ENCODE measurements around the gene ANXA6.

The ANXA6 gene

DNA sequence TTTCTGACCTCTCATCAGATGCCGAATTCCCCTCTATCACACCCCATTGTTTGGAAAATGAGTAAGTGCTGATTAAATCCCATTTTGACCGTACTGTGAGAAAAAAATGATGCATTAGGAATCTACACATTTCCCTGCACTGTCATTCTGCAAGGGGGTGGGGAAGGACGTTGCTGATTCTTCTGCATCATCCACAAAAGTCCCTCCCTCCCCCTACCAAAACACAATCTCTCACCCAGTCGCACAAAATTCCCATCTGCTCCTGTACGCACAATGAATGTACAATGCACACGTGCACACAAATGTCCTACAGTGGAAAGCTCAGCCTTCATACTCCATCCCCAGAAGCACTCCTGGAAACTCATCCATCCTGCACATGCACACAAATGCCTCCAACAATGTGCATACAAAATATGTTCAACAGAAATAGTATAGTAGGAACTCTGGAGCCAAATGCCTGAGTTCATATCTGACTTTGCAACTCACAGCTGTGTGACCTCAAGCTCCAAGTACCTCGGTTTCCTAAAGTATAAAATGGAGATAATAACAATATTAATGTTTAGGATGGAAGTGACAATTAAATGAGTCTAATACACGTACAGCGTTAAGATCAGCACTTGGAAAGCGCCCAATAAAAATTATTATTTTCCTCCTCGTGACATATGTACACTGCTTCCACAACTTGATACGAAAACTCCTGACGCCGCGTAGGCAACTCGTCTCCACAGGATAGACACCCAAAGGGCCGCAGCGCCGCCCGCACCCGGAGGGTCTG lies 77.6 kb downstream of the ANXA6 start:
- no peak for DNase-seq

DNA sequence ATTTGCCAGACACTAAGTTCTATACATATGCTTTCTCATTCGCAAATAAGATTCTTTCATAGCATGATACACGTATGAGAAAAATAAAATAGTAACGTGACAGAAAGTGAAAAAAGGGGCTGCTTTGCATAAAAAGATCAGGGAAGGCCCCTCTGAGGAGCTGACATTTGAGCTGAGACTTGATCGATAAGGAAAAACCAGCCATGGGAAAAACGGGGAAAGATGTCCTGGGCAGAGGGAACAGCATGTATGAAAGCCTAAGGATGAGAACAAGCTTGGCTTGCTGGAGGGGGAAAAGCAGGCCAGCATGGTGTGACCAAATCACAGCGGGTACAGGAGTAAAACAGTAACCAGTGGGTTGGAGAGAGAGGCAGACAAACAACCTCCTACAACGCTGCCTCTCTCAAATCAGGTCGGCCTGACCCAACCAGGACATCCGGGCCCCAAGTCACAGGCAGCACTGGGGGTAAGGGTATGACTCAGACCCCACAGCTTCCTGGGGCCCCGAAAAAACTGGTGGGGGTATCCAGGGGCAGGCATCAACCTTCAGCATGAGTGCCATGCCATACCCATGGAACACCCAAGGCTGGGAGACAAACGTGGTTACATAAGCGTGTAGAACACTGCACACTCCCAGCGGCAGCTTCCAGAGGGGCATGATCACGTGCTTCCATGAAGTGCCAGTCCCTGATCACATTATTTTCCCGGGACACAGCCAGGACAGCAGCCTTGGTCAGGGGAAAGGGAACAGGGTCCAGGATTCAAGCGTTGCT lies 78.9 kb downstream of the ANXA6 start:
- peak; percentile 66 for DNase-seq

DNA sequence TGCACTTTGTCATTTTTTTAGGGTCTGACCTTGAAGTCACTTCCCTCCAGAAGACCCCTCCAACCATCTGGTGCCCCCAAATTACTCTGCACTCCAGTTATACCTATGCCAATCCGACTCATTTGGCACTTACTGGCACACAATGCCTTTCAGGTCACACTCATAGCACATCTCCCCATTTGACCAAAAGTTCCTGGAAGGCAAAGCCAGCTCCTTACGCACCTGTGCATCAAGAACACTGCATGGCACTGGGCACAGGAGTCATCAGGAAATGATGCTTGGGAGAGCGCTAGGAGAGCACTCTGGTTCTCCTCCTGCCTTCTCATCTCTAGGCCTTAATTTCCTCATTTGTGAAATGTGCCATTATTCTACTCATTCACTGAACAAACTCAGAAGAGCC lies 79.6 kb downstream of the ANXA6 start:
- DNase-seq = no peak

DNA sequence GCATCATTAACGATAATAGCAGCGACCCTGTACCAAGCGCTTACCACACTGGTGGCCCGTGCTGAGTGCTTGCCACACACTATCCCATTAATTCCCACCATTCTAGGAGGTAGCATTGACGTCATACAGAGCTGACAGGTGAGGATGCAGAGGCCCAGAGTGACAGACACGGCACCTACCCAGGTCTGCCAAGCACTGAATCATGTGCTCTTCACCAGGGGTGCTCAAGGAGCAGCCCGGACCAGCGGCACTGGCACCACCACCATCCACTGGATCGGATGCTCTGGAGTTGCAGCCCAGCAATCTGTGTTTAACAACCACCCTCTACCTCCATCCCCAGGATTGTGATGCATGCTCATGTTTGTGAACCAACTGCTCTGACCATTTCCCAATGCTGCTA lies 80.2 kb downstream of the ANXA6 start:
- DNase-seq = no peak

DNA sequence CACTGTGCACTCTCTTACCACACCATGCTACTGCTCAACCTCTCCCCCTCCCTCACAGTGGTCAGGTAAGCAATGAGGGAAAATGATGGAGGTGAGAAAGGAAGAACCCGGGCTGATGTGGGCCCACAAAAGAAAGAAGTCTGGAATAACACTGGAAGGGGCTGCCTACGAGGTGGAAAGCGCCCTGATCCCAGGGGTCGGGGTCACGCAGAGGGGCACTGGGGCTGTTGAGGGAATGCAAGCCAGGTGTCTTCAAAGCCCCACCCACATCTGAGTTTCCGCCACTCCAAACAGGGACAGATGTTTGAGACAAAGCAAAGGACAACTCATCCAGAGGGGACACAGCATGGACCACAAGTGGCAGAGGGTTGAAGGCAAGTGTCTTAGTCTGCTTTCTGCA lies 81.0 kb downstream of the ANXA6 start:
- no peak for DNase-seq

DNA sequence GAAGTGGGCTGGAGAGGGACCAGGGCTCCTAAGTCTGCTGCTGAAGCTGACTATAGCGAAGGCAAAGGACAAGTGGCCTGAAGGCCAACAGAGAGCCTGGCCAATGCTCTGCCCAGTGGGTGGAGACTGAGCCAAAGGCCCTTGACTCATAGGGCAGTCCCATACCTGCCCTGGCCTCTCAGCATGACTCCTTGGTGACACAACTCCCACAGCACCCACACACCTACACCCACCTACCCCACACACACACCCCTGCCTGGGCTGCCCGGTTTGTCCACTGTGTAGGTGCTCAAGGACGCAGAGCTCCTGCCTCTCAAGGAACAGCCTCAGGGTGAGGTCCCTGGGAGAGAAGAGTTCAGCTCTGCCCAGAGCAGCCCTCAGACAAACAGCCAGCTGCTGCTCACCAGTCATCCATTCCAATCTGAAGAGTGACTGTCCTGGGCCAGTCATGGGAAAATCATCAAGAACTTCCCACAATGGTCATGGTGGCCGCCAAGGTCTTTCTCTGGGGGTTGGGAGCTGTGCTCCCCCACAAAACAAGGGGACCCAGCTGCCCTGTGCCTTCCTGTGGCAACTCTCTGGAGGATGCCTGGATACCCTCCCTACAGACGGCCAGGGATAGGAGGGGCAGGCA lies 81.8 kb downstream of the ANXA6 start:
- DNase-seq = no peak

DNA sequence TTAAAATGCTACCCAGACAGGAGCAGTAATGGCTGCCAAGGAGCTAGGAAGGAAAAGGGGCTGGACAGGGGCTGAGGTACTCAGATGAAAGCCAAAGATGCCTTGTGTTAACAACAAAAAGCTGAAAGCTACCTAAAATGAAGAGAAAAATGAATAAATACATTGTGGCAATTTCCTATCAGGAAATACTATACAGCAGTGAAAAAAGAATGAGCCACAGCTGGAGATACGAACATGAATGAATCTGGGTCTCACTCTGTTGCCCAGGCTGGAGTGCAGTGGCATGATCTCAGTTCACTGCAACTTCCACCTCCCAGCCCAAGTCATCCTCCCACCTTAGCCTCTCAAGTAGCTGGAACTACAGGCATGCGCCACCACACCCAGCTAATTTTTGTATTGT lies 83.0 kb downstream of the ANXA6 start:
- no peak for DNase-seq

DNA sequence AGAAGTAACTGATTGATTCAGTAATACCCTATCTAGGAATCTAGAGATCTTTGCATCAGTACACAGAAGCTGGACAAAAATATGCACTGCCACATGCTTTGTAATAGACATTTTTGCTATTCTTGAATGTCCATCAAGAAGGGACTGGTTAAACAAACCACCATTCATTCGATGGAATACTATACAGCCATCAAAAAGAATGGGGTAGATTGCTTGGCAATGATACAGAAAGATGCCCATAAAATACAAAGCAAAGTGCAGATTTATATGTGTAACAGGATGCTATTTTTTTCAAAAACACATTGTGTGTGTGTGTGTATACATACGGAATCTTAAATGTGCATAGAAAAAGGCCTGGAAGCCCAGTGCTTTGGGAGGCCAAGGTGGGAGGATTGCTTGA lies 84.3 kb downstream of the ANXA6 start:
- DNase-seq = no peak

DNA sequence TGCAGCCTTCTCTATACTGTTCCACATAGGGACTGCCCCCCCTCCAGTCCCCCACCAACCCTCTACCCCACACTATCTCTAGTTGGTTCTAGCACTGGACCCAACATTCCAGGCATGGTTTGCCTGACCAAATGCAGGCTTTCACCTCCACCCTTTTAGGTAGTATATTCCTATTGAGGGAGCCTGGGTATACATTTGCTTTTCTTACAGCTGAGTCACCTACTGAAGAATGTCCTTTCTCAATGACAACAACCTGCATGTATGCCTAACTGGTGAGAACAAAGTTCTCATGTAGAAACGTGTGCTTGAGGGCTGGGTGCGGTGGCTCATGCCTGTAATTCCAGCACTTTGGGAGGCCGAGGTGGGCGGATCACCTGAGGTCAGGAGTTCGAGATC lies 85.0 kb downstream of the ANXA6 start:
- DNase-seq = no peak

DNA sequence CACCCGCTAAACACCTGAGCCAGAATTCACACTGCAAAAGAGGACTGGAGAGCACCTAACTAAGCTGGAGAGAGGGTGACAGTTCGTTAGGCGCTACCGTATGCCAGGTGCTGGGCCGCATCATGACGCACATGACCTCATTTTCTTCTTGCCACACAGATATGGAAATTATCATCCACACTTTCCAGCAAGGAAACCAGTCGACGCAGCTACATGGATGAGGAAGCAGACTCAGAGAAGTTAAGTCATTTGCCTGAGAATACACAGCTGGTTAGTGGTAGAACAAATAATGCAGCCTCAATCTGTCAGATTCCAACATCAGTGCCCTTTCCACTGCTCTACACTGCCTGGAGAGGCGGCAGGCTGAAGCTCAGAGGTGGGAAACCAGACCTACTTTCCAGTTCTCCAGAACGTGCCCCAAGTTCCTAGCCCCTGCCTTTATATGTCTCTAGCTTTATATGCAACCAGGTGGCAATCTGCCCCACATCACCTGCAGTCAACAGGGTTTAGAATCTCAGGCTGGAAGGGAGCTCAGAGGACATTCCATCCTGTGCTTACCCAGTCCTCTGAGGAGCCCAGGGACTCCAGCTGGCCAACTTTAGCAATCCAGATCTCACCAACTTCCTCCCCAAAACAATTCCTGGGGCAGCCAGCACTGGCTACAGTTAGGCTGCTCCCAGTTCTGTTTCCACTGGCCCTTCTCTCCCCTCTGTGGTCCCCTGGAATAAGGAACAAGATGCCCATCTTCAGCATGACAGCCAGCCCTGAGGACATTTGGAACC lies 85.5 kb downstream of the ANXA6 start:
- DNase-seq = no peak

DNA sequence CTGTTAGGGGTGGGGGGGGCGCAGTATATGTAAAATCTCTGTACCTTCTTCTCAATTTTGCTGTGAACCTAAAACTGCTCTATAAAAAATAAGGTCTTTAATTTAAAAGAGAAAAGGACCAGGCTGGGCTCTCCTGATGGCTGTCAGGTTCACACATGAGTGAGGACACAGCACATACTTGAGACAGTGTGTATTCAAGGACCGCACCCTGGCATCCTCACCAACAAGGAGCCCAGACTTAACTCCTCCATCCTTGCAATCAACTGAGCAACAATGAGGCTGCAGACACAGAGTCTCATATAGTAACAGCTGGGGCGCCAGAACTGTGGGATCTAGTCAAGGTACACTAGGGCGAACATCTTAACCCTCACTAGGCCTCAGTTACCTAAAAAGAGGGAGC lies 86.6 kb downstream of the ANXA6 start:
- DNase-seq = no peak

DNA sequence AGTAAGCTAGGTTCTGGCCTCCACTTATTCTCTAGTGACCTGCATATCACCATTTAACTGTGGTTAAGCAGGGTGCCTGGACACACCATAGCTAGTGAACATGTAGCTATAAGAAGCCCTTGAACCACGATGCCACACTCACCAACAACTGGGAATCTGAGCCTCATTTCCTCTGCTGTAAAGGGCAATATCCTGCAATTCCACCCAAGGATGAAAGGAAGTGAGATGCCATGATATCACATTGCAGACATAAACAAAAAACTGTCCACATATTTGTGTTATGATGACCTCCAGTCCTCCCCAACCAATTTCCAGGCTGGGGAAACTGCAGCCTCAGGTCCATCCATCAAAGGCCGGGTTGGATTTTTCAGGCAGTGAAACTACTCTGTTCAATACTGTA lies 87.1 kb downstream of the ANXA6 start:
- no peak for DNase-seq

DNA sequence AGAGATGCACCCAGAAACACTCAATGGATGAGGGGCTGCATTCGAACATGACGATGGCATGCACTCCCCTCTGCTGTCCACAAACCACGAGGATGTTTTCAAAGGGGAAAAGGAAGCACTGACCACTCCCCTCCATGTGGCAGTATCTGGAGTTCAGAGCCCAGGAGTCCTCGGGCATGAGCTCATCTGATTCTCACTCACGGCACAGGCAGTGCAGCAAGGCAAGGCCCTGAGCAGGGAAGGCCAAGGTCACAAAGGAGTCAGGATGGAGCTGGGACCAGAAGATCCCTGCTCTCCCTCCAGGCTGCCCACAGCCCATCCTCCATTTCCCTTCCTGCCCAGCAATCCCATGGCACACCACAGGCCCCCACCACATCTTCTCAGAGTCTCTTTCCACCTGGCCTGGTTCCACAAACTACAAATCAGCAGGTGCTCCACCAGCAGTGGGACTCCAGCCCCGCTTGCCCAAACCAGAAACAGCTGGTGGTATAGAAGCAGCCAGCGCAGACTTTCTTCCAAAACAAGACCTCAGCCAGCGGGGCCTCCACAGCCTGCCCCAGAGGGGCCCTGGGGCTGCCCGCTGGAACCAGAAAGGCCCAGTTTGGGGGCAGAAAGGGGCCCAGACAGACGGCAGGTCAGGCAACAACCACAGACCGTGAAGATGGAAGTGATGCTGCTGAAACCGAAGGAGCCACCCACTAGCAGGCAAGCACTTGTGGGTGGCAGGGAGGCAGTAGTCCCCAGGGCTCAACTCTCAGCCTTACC lies 89.0 kb downstream of the ANXA6 start:
- no peak for DNase-seq

DNA sequence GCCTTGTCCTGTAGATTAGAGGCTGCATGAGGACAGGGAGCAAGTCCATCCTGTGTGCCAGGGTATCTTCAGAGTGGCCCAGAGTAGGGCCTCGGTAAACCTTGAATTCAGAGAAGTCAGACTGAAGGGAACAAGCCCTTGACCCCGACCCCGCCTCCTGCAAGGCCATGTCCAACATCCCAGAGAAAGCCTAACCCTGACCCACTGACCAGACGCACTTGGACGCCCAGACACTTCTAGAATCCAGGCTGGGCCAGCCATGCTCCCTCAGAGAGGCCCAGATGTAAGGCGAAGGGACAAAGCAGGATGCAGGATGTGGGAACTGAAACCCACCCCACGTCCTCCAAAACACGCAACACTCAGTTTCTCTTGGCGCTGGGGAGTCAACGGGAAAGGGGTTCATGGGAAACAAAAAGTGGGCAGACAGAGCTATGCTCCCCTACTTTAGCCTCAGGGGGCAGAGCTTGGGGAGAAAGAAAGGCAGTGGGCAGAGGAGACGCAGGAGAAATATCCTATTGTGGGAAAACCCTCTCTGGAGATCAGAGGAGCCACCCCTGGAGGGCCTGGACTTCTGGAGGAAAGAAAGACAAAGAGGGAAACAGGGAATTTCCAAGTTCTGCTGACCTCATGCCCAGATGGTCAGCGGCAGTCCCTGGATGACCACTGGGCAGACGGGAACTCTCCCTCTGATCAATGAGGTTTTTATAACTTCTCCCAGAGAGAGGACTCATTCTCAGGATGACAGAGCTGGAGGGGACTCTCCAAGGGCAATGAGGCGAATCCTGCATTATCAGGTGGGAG lies 89.7 kb downstream of the ANXA6 start:
- no peak for DNase-seq

DNA sequence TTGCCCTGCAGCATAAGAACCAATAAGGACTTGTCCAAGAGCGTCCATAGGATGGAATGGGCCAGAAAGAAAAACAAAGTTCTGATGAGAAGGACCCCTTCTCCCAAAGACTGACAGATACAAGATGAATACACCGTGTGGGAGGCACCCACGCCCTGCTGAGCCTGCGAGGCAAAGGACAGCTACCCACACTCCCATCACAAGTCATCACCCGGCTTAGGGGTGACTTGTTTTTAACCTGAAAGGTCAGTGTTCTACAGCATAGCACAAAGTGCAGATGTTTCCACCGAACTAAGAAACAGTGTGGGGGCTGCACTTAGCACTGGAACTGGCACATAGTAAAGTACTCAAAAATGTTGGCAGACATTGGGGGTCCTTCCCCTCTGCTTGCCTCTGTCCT lies 90.7 kb downstream of the ANXA6 start:
- no peak for DNase-seq

DNA sequence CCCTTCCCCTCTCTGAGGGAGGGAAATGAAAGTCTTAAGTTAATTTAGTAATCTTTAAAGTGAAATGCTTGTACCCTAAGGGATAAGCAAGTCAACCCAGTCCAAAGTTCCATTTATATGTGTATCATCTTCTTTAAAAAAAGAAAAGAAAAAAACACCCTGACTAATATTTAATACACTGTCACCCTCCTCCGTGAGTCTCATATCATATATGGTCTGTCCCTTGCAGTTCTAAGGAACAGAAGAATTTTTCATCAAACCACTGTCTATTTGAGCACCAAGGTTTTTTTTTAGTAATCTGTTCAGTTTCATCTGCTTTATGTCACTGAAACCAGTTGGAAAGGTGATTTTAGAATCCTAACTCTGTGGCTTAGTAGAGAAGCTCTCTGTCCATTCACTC lies 92.0 kb downstream of the ANXA6 start:
- no peak for DNase-seq

DNA sequence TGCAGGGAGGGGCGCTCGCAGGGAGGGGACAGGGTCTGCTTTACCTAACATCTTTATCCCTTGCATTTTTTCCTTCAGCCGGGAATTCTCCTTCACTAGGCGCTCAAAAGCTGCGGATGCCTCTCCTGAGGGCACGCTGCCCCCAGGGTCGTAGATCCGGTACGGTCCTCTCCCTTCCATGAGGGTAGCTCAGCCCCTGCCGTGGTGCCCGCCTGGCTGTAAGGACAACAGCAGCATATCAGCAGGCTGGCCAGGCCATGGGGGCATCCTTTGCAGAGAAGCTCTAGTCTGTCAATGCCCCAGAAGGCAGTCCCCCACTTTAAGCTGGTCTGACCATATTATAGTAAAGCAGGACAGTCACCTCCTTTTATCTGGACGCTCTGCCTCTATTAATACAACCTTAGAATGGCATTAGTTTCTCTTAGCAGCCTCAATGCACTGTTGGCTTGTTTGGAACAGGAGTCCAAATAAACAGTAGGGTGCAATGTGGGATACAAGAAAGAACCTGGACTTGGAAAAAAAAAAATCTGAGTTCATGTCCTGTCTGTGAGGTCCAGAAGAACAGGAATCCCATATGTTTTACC lies 92.6 kb downstream of the ANXA6 start:
- no peak for DNase-seq

DNA sequence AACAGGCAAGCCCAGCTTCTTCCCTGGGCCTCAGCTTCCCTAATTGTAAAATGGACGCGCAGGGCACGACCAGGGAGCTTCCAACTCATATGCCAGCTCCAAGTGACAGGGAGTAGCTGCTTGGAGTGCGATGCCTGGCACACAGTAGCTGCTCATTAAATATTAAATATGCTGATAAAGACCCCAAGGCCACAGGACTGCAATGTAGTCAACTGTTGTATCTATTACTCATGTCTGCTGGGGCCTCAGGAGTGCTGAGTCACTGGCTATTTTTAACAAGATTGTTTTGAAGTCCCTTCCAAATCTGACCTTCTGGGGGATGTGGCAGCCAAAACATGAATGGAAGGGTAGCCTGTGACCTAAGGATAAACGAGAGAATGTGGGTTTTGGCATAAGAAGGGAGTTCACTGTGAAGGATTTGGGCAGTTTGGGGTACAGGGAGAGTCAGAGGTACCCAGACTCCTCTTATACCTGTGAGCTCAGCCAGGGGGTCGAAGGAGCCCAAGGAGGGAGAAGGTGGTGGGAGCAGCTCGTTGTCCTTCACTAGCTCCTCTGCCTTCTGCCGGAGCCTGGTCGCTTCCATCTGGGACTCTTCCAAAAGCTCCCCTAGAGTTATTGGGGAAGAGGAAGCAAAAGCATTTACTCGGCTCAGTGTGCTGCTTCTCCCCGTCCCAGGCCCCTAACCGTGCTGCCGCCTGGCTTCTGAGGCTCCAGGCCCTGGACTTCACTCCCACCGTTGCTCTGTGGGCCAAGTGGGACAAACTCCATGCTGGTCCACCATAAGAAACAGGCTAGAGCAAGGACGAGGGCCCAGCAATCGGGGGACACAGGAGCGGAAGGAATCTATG lies 94.2 kb downstream of the ANXA6 start:
- DNase-seq = no peak

DNA sequence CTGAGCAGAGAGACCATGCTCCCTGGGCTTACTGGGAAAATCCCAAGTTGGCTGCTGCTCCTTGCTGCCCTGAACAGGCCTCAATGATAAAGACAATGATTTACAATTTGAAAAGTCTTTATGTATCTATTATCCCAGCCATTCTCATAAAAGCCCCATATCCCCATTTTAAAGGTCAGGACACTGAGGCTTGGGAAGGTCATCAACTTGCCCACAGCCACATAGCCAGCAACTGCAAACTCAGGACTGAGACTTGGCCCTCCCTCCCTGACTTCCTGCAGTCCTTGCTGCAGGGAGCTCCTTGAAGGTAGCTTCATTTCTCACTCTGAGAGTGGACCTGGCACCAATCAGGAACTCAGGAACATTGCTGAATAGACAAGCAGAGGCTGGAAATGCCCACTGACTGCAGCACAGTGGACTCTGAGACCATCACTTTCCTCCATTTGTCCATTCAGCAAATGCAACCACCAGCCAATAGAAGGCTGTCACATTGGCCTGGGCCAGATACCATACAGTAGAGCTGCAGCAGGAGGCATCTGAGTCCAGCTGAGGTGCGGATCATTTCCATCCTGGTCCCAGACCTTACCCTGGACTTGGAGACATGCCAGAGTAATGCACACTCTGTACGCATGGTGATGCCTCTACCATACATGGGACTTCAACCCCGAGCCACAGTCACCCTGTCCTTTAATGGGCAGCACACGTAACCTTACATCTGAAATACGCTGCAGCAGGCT lies 95.0 kb downstream of the ANXA6 start:
- DNase-seq = no peak

DNA sequence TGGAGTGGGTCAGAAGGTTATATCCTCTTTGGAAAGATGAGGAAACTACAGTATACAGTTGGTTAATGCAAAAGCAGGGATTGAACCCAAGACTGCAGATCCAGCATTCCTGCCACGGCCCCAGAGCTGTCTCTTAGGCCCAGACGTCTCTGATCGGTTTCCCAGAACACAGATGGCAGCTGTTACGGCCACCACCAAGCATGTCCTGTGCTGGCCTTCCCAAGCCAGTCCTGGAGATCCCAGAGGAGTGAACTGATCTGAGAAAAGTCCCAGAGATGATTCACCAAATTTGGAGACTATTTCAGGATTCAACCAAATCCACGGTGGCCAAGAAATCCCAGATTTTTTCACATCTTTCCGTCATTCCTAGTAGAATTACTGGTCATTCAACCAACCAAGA lies 96.8 kb downstream of the ANXA6 start:
- DNase-seq = no peak
